SU-DHL-6 (cell line): Measurements from ENCODE around the gene NTRK2.

ENCODE experiments used
- H2AFZ ChIP-seq: fragments of 200-600 bp; sonication (generic); 2 replicates; pipeline ENCODE4 v1.6.1; 2014; ENCODE audit warnings: low read depth, mild to moderate bottlenecking, moderate library complexity, mixed read lengths, antibody characterized with exemption, low read length; ENCODE audit not compliant: severe bottlenecking
- H3F3A ChIP-seq: fragments of 200-600 bp; shearing (Covaris generic); 2 replicates; pipeline ENCODE4 v1.6.0; 2016; ENCODE audit warnings: antibody characterized with exemption, mild to moderate bottlenecking; ENCODE audit not compliant: insufficient read depth
- H3K27ac ChIP-seq: fragments of 200-600 bp; sonication (generic); 2 replicates; pipeline ENCODE4 v1.5.1; 2016; ENCODE audit warnings: low read depth, mild to moderate bottlenecking, low read length, moderate library complexity, mixed read lengths
- H3K27me3 ChIP-seq: fragments of 200-600 bp; sonication (generic), shearing (Covaris generic); 2 replicates; pipeline ENCODE4 v1.6.0; 2014; ENCODE audit warnings: mild to moderate bottlenecking, low read length
- H3K36me3 ChIP-seq: fragments of 200-600 bp; sonication (generic); 2 replicates; pipeline ENCODE4 v1.6.1; 2014; ENCODE audit warnings: mild to moderate bottlenecking, low read length, mixed read lengths
- H3K4me2 ChIP-seq: fragments of 300-600, 200-600 bp; shearing (Covaris generic), sonication (generic); 2 replicates; pipeline ENCODE4 v1.6.0; 2014; ENCODE audit warnings: low read length, low read depth, mild to moderate bottlenecking; ENCODE audit not compliant: poor library complexity, severe bottlenecking
- H3K4me3 ChIP-seq: fragments of 200-600 bp; sonication (generic); 2 replicates; pipeline ENCODE4 v1.5.1; 2014; ENCODE audit warnings: antibody characterized with exemption, low read length, mild to moderate bottlenecking, mixed read lengths; ENCODE audit not compliant: insufficient read depth, poor library complexity, severe bottlenecking
- H3K79me2 ChIP-seq: fragments of 200-600 bp; sonication (generic); 2 replicates; pipeline ENCODE4 v1.6.1; 2014; ENCODE audit warnings: mild to moderate bottlenecking, low read length, moderate library complexity; ENCODE audit not compliant: insufficient read depth
- H3K9ac ChIP-seq: fragments of 200-600 bp; sonication (generic); 2 replicates; pipeline ENCODE4 v1.7.0; 2014; ENCODE audit warnings: mild to moderate bottlenecking, low read length
- H3K9me2 ChIP-seq: fragments of 200-600 bp; sonication (generic); replicated peaks from 2 replicates; pipeline ENCODE4 v1.6.1; 2014; ENCODE audit warnings: low read length; ENCODE audit not compliant: insufficient read depth
- H3K9me3 ChIP-seq: fragments of 200-600 bp; sonication (generic); 2 replicates; pipeline ENCODE4 v1.6.1; 2014; ENCODE audit warnings: low read length, mixed read lengths; ENCODE audit not compliant: insufficient read depth
- H4K20me1 ChIP-seq: fragments of 200-600 bp; sonication (generic); 2 replicates; pipeline ENCODE4 v1.6.1; 2014; ENCODE audit warnings: low read depth, mild to moderate bottlenecking, antibody characterized with exemption, low read length, moderate library complexity, mixed read lengths
- EZH2phosphoT487 ChIP-seq: fragments of 200-600 bp; sonication (generic), shearing (Covaris generic); conservative IDR thresholded peaks from 2 replicates; pipeline ENCODE4 v1.6.1; 2018; ENCODE audit warnings: mild to moderate bottlenecking, antibody characterized with exemption, low read length, moderate library complexity, mixed read lengths
- TF ChIP-seq, protein P1 (sequence below): fragments of 200-600 bp; sonication (generic); IDR thresholded peaks from one replicate; pipeline ENCODE4 v1.5.1; 2017; ENCODE audit warnings: antibody characterized with exemption, mild to moderate bottlenecking, low read length, moderate library complexity; ENCODE audit not compliant: insufficient read depth, poor library complexity, severe bottlenecking

Gene NTRK2

GRCh38 chr9:85013703-85014102, 344.2 kb downstream of the NTRK2 start:
- H3K79me2 ChIP-seq, result no peaks in the 10 kb centered on the region
- no peak overlapping the region for H3K4me2 ChIP-seq
- no peaks in the 10 kb centered on the region for H3K9me2 ChIP-seq
- H4K20me1 ChIP-seq, result no peaks in the 10 kb centered on the region
- H3K27me3 ChIP-seq, result no peaks in the 10 kb centered on the region
- no peaks in the 10 kb centered on the region for H3F3A ChIP-seq
- H3K36me3 ChIP-seq, result no peaks in the 10 kb centered on the region
- no peaks in the 10 kb centered on the region for H3K9me3 ChIP-seq
- no peak overlapping the region for H3K9ac ChIP-seq
- H3K27ac ChIP-seq, result no peak overlapping the region
- H3K4me3 ChIP-seq, result no peak overlapping the region
- no peak overlapping the region for H2AFZ ChIP-seq
- TF ChIP-seq EZH2phosphoT487, result no peak
- TF ChIP-seq, protein P1, sequence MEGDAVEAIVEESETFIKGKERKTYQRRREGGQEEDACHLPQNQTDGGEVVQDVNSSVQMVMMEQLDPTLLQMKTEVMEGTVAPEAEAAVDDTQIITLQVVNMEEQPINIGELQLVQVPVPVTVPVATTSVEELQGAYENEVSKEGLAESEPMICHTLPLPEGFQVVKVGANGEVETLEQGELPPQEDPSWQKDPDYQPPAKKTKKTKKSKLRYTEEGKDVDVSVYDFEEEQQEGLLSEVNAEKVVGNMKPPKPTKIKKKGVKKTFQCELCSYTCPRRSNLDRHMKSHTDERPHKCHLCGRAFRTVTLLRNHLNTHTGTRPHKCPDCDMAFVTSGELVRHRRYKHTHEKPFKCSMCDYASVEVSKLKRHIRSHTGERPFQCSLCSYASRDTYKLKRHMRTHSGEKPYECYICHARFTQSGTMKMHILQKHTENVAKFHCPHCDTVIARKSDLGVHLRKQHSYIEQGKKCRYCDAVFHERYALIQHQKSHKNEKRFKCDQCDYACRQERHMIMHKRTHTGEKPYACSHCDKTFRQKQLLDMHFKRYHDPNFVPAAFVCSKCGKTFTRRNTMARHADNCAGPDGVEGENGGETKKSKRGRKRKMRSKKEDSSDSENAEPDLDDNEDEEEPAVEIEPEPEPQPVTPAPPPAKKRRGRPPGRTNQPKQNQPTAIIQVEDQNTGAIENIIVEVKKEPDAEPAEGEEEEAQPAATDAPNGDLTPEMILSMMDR, result no peak

- Histone ChIP-seq H3K36me3 (no peaks in the 10 kb centered on the region), H3F3A (no peaks in the 10 kb centered on the region), H3K9ac (no peak overlapping the region), H3K9me2 (no peaks in the 10 kb centered on the region), H3K27ac (no peak overlapping the region), H3K27me3 (no peaks in the 10 kb centered on the region), H3K79me2 (no peaks in the 10 kb centered on the region), H2AFZ (no peak overlapping the region), H3K4me2 (no peak overlapping the region), H3K4me3 (no peak overlapping the region), H3K9me3 (no peaks in the 10 kb centered on the region), H4K20me1 (no peaks in the 10 kb centered on the region)
- TF ChIP-seq EZH2phosphoT487, result no peak
- TF ChIP-seq, protein P1, result no peak
Measured at GRCh38 chr9:85014292-85014691, 344.8 kb downstream of the NTRK2 start.

- H3K4me2 ChIP-seq, result no peak overlapping the region
- TF ChIP-seq EZH2phosphoT487, result no peak
- TF ChIP-seq, protein P1, result no peak
- H4K20me1 ChIP-seq, result no peaks in the 10 kb centered on the region
- no peak overlapping the region for H3K9ac ChIP-seq
- H3F3A ChIP-seq, result no peaks in the 10 kb centered on the region
- H3K9me2 ChIP-seq, result no peaks in the 10 kb centered on the region
- no peaks in the 10 kb centered on the region for H3K27me3 ChIP-seq
- no peak overlapping the region for H2AFZ ChIP-seq
- no peaks in the 10 kb centered on the region for H3K9me3 ChIP-seq
- H3K4me3 ChIP-seq, result no peak overlapping the region
- no peak overlapping the region for H3K27ac ChIP-seq
- H3K36me3 ChIP-seq, result no peaks in the 10 kb centered on the region
- H3K79me2 ChIP-seq, result no peaks in the 10 kb centered on the region
Measured at GRCh38 chr9:85016384-85017006, 347.0 kb downstream of the NTRK2 start.
